ENCODE measurements around the gene ANKIB1.
"Not testable (repeated sequence)": the region's sequence is repeated elsewhere in the genome, so short reads cannot be mapped to it uniquely, and the experiment has no call there.

ANKIB1 gene

GRCh38 chr7:92402920-92403759, 157.4 kb downstream of the ANKIB1 start:
- no peak for DNase-seq (ENCODE audit: low read depth)

DNA sequence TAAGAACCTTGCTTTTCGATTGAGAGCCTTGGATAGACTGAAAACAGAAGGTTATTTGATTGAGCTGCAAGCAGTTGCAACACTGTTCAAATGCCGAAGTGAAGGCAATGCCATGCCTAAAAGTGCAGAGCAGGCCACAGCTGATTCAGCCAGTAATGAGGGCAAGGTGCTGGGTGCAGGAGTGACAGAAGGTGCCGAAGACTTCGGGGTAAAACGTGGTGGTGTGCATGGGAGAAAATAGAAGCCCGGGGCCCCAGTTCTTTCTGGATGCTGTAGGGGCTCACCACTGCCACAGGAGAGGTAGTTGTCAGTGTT, 157.9 kb downstream of the ANKIB1 start:
- DNase-seq (ENCODE audit: low read depth) = no peak

- DNase-seq (ENCODE audit: low read depth) = peak; percentile 12
Measured at GRCh38 chr7:92404170-92404614, 158.4 kb downstream of the ANKIB1 start.

DNA sequence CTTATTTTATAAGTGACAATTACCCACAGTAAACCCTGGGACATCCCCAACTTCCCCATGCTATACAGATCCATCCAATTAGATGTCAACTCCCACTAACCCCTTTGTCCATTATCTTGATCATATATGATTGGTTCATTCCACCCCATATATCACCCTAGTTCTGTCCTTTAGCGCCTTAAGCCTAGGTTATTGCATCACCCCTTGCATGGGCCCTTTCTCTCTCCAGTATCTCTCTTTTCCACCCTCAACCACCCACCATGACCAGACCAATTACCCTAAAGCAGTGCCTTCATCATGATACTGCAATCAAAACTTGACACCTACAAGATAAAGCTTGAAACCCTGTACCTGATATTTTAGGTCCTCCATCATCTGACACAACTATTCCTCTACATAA, 163.6 kb downstream of the ANKIB1 start:
- no peak for DNase-seq (ENCODE audit: low read depth)

DNA sequence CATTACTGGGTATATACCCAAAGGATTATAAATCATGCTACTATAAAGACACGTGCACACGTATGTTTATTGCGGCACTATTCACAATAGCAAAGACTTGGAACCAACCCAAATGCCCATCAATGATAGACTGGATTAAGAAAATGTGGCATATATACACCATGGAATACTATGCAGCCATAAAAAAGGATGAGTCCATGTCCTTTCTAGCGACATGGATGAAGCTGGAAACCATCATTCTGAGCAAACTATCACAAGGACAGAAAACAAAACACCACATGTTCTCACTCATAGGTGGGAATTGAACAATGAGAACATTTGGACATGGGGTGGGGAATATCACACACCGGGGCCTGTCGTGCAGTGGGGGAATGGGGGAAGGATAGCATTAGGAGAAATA, 164.4 kb downstream of the ANKIB1 start:
- not testable (repeated sequence) for DNase-seq (ENCODE audit: low read depth)

GRCh38 chr7:92412745-92413144, 167.0 kb downstream of the ANKIB1 start:
- no peak for DNase-seq (ENCODE audit: low read depth)

GRCh38 chr7:92413550-92413949, 167.8 kb downstream of the ANKIB1 start:
- no peak for DNase-seq (ENCODE audit: low read depth)

- DNase-seq (ENCODE audit: low read depth) = no peak
Measured at GRCh38 chr7:92415225-92415624, 169.5 kb downstream of the ANKIB1 start.

GRCh38 chr7:92417913-92418312, 172.1 kb downstream of the ANKIB1 start:
- DNase-seq (ENCODE audit: low read depth) = no peak

DNA sequence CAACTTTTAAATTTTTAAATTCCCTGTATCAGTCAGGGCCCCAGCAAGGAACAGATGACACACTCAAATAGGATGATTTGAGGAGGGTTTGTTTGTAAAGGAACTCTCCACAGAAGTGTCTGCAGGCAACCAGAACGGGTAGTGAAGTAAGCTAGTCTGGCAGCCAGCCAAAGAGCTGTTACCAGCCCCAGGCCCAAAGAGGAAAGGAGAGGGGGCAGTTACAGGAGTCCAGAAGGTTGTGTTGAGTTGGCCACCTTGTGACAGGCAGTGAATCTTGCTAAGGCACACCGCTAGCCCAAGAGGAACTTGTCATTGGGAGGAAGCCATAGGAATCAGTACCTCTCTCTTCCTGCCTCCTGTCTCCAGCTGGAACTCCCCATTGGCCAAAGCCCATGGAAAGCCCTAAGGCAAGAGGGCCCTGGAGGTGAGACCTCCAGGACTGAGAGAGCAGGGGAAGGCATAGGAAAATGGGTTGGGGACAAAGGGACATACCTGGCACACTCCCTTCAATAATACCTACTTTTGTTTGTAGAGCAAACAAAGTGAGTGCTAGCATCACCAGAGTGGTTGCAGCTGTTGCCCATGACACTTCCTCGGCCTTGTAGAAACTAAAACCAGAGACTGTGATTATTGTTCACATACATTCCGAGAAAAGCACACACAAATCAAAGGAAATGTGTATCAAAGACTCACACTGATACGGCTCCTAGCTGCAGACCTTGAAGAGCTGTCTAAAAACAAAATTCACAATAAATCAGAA, 176.1 kb downstream of the ANKIB1 start:
- no peak for DNase-seq (ENCODE audit: low read depth)

DNA sequence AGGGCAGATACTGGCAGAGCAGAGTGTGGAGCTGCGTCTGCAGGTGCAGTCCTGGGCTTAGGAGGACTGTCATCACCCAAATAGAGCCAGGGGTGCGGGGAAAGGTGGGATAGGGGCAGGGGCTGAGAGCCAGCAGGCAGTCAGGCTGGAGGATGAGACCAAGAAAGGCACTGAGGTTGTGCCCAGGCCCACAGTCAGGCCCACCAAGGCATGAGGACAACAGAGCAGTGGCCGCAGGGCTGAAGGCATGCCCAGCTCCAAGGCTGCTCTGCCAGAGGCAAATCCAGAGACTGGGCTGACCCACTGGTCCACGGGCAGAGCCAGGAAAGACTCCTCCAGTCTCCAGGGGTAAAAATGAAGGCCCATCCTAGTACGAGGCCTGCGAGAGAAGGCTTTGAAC, 177.2 kb downstream of the ANKIB1 start:
- DNase-seq (ENCODE audit: low read depth) = no peak

DNA sequence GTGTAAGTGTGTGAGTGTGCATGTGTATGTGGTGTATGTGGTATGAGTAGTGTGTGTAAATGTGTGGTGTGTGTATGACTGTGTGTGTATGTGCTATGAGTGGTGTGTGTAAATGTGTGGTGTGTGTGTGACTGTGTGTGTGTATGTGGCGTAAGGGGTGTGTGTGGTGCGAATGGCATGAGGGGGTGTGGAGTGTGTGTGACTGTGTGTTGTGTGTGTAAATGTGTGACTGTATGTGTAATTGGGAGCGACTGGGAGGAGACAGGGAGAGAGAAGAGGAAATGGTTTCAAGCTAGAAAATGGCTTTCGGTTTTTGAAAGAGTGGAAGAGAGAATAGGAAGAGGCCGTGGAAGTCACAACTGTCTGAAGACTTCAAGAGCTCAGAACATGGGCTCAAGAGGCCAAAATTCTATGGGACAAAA, 177.9 kb downstream of the ANKIB1 start:
- DNase-seq (ENCODE audit: low read depth) = no peak

GRCh38 chr7:92425311-92425947, 179.7 kb downstream of the ANKIB1 start:
- DNase-seq (ENCODE audit: low read depth) = no peak

DNA sequence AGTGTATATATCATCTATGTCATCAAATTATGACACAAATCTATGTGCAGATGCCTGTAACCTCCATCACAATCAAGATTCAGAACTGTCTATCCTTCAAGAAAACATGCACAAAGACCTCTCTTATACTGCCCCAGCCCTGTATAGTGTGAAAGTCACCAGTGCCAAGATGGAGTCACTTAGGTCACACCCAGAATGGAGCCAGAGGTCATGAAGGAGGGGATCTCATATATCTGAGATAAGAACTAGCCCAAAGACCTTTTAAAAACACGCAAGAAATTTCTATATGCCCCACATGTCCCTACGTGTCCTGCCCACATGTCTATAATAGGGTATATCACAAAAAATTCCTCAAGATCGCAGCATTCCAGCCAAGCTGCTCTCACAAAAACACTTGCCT, 181.4 kb downstream of the ANKIB1 start:
- no peak for DNase-seq (ENCODE audit: low read depth)

DNA sequence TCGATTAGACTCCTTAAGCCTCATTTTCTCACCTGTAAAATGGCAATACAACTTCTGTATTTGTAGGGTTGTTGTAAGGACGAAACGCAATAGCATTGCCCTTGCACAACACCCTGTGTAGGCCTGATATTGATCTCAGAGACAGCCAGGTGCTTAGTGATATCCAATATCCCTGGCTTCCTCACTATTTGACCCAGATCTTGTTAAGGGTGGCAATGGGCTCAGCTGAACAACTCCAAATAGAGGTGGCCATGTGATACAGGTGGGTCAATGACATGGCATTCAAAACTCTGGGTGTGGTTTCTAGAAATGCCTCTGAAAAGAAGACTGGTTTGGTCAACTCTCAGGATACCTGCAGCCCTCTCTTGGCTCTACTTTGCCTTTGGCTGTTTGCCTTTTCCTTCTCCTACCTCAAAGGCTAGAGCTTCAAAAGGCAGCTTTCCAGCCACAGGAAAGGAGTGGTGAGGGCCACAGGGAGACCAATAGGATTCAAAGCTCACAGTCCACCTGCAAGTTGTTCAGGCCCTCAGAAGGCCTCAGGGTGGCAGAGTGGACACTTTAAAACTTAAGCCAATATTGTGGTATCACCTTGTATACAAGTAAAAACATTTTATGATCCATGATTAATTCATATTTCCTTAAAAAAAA, 186.6 kb downstream of the ANKIB1 start:
- DNase-seq (ENCODE audit: low read depth) = no peak

- DNase-seq (ENCODE audit: low read depth) = no peak
Measured at GRCh38 chr7:92433019-92433418, 187.2 kb downstream of the ANKIB1 start.

DNA sequence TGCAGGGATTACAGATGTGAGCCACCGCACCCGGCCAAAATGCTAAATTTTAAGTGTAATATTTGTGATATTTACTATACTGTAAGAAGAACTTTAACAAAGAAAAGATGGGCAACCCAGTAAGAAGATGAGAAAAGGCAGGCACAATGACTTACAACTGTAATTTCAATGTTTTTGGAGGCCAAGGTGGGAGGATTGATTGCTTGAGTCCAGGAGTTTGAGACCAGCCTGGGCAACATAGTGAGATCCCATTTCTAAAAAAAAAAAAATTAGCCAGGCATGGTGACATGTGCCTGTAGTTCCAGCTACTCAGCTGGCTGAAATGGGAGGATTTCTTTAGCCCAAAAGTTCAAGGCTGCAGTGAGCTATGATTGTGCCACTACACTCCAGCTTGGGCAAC, 189.8 kb downstream of the ANKIB1 start:
- no peak for DNase-seq (ENCODE audit: low read depth)

DNA sequence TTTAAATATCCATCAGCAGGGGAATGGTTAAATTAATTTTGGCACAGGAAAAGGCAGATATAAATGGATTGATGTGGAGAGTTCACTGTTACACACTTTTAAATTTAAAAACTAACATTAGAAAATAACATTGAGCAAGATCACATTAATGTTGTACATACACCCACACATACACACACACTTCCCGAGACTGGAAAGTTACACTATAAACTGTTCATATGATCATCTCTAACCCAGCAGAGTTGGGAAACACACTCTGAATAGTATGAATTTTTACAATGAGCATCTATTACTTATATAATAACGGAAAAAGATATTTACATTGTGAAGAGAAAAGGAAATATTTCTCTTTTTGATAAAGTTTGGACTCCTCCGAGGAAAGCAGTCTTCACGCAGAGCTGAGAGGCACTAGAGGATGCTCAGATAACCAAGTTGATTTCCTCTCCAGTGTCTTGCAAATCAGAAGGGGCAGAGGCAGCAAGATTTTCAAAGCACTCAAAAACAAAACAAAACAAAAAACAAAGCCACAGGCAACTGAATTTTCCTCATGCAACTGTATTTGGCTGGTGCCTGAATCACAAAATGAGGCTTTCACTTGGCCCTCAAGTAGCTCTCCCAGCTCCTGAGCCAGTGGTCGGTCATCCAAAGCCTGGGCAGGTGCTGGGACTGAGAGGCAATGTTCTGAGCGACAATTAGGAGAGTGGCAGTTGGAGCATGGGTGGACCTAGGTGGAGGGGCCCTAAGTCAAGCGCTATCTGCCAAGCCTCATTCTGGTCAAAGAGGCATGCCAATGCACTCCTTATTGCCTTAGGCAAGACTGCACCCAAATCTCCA, 191.1 kb downstream of the ANKIB1 start:
- DNase-seq (ENCODE audit: low read depth) = no peak

- no peak for DNase-seq (ENCODE audit: low read depth)
Measured at GRCh38 chr7:92437956-92438491, 192.2 kb downstream of the ANKIB1 start.

DNA sequence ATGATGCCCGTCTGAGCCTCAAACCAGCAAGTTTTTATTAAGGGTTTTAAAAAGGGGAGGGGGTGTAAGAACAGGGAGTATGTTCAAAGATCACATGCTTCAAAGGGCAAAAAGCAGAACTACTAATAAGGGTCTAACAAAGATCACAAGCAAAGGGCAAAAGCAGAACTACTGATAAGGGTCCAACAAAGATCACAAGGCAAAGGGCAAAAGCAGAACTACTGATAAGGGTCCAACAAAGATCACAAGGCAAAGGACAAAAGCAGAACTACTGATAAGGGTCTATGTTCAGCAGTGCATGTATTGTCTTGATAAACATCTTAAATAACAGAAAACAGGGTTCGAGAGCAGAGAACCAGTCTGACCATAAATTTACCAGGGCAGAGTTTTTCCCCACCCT, 196.9 kb downstream of the ANKIB1 start:
- DNase-seq (ENCODE audit: low read depth) = not testable (repeated sequence)

DNA sequence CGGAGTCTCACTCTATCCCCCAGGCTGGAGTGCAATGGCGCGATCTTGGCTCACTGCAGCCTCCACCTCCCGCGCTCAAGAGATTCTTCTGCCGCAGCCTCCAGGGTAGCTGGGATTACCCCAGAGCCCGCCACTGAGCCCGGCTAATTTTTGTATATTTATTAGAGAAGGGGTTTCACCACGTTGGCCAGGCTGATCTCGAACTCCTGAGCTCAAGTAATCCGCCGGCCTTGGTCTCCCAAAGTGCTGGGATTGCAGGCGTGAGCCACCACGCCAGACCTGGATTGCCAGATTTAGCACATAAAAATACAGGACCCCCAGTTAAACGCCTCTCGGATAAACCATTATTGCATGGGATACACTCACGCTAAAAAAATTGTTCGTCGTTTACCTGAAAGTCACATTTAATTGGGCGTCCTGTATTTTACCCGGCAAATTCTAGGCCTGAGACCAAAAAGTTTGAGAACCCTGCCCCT, 201.1 kb downstream of the ANKIB1 start:
- DNase-seq (ENCODE audit: low read depth) = no peak
